Measurements from ENCODE around the gene CNNM2.

CNNM2 gene

GRCh38 chr10:103013416-103013815 is 95.3 kb downstream of the CNNM2 start:
- Histone ChIP-seq H3K4me3 (ENCODE audit: low read length) (no peak overlapping the region), H3K4me1 (ENCODE audit: control insufficient read depth, low read length) (no peaks in the 10 kb centered on the region), H3K79me2 (ENCODE audit: control insufficient read depth, low read length) (no peaks in the 10 kb centered on the region), H3K9me2 (replicated peaks; ENCODE audit: control insufficient read depth, low read length) (no peaks in the 10 kb centered on the region), H3K36me3 (ENCODE audit: control insufficient read depth, low read length) (no peaks in the 10 kb centered on the region), H3K27ac (ENCODE audit: low read depth, low read length) (no peak overlapping the region), H3K27me3 (ENCODE audit: control insufficient read depth, low read length) (no peaks in the 10 kb centered on the region), H3F3A (ENCODE audit: control insufficient read depth, insufficient read depth) (no peaks in the 10 kb centered on the region), H4K20me1 (ENCODE audit: control insufficient read depth, insufficient read depth, low read depth, low read length) (no peaks in the 10 kb centered on the region), H3K9me3 (ENCODE audit: control insufficient read depth, insufficient read depth, low read length) (no peaks in the 10 kb centered on the region), H3K4me2 (ENCODE audit: low read length) (no peak overlapping the region)
- TF ChIP-seq EZH2phosphoT487 (IDR thresholded peaks at IDR 0.05; ENCODE audit: borderline replicate concordance, low read length): no peak
- no peak for TF ChIP-seq CTCF (IDR thresholded peaks at IDR 0.05; ENCODE audit: low read depth, low read length, poor library complexity, severe bottlenecking)

- H3F3A ChIP-seq (ENCODE audit: control insufficient read depth, insufficient read depth): no peaks in the 10 kb centered on the region
- H3K27ac ChIP-seq (ENCODE audit: low read depth, low read length): no peak overlapping the region
- TF ChIP-seq EZH2phosphoT487 (IDR thresholded peaks at IDR 0.05; ENCODE audit: borderline replicate concordance, low read length): no peak
- TF ChIP-seq CTCF (IDR thresholded peaks at IDR 0.05; ENCODE audit: low read depth, low read length, poor library complexity, severe bottlenecking): no peak
- no peak overlapping the region for H3K4me3 ChIP-seq (ENCODE audit: low read length)
- H3K9me3 ChIP-seq (ENCODE audit: control insufficient read depth, insufficient read depth, low read length): no peaks in the 10 kb centered on the region
- no peaks in the 10 kb centered on the region for H3K79me2 ChIP-seq (ENCODE audit: control insufficient read depth, low read length)
- no peaks in the 10 kb centered on the region for H4K20me1 ChIP-seq (ENCODE audit: control insufficient read depth, insufficient read depth, low read depth, low read length)
- H3K36me3 ChIP-seq (ENCODE audit: control insufficient read depth, low read length): no peaks in the 10 kb centered on the region
- H3K9me2 ChIP-seq (replicated peaks; ENCODE audit: control insufficient read depth, low read length): no peaks in the 10 kb centered on the region
- H3K4me1 ChIP-seq (ENCODE audit: control insufficient read depth, low read length): no peaks in the 10 kb centered on the region
- no peak overlapping the region for H3K4me2 ChIP-seq (ENCODE audit: low read length)
- peaks cover 4% of the 10 kb centered on the region; the same call in 1 of the 2 replicates for H3K27me3 ChIP-seq (ENCODE audit: control insufficient read depth, low read length)
These were observed 101.3 kb downstream of the CNNM2 start for GRCh38 chr10:103019425-103019824.

- no peak for TF ChIP-seq EZH2phosphoT487 (IDR thresholded peaks at IDR 0.05; ENCODE audit: borderline replicate concordance, low read length)
- no peak for TF ChIP-seq CTCF (IDR thresholded peaks at IDR 0.05; ENCODE audit: low read depth, low read length, poor library complexity, severe bottlenecking)
These were observed 103.2 kb downstream of the CNNM2 start for GRCh38 chr10:103021150-103021899.

More at GRCh38 chr10:103021150-103021899, 103.2 kb downstream of the CNNM2 start:
- Histone ChIP-seq H3K27me3 (ENCODE audit: control insufficient read depth, low read length) (peaks cover 4% of the 10 kb centered on the region; the same call in 1 of the 2 replicates), H3K79me2 (ENCODE audit: control insufficient read depth, low read length) (no peaks in the 10 kb centered on the region), H3K9me2 (replicated peaks; ENCODE audit: control insufficient read depth, low read length) (no peaks in the 10 kb centered on the region), H3K27ac (ENCODE audit: low read depth, low read length) (no peak overlapping the region), H3K4me1 (ENCODE audit: control insufficient read depth, low read length) (no peaks in the 10 kb centered on the region), H3K9me3 (ENCODE audit: control insufficient read depth, insufficient read depth, low read length) (no peaks in the 10 kb centered on the region), H3K36me3 (ENCODE audit: control insufficient read depth, low read length) (no peaks in the 10 kb centered on the region), H4K20me1 (ENCODE audit: control insufficient read depth, insufficient read depth, low read depth, low read length) (no peaks in the 10 kb centered on the region), H3K4me2 (ENCODE audit: low read length) (no peak overlapping the region), H3F3A (ENCODE audit: control insufficient read depth, insufficient read depth) (no peaks in the 10 kb centered on the region), H3K4me3 (ENCODE audit: low read length) (no peak overlapping the region)
